Keratinocyte (primary cell): ENCODE data around the gene TNKS1BP1. TPM values are rescaled to one million over a fixed set of nuclear protein-coding genes. Genes with fewer than 3 reads are reported as not detected.

ENCODE experiments used
- DNase-seq: peaks from one replicate; pipeline ENCODE4 v3.0.0-alpha.2; 2011; ENCODE audit warnings: low read depth, missing footprints, low spot score
- FAIRE-seq: peaks from 2 replicates; lab custom pipeline; 2011; peaks lifted over from hg19 to GRCh38; lab: Jason Lieb, UNC
- H2AFZ ChIP-seq: 2 replicates; pipeline ENCODE4 v1.6.0; 2012; ENCODE audit warnings: low read length, control low read depth, inconsistent platforms; ENCODE audit not compliant: control insufficient read depth
- H3K27ac ChIP-seq: 2 replicates; pipeline ENCODE4 v1.5.1; 2011; ENCODE audit warnings: low read length; ENCODE audit not compliant: control insufficient read depth, insufficient read depth
- H3K27me3 ChIP-seq: 3 replicates; pipeline ENCODE4 v1.6.0; 2011; ENCODE audit warnings: low read length; ENCODE audit not compliant: control insufficient read depth, insufficient read depth; ENCODE audit errors: extremely low read depth
- H3K36me3 ChIP-seq, 2 experiments: 2 replicates in 1 of 2; 3 replicates in 1 of 2; pipeline ENCODE4 v1.5.1; 2011; ENCODE audit warnings: low read length in 2 of 2, mild to moderate bottlenecking in 1 of 2; ENCODE audit not compliant: control insufficient read depth in 2 of 2, insufficient read depth in 2 of 2; ENCODE audit errors: extremely low read depth in 1 of 2
- H3K4me1 ChIP-seq: 3 replicates; pipeline ENCODE4 v1.5.1; 2011; ENCODE audit warnings: low read length; ENCODE audit not compliant: control insufficient read depth, insufficient read depth; ENCODE audit errors: extremely low read depth
- H3K4me2 ChIP-seq: 3 replicates; pipeline ENCODE4 v1.6.0; 2011; ENCODE audit warnings: low read depth, low read length; ENCODE audit not compliant: control insufficient read depth, insufficient read depth; ENCODE audit errors: extremely low read depth
- H3K4me3 ChIP-seq, 3 experiments: fragments of 200-600 bp in 1 of 3; sonication (generic) in 1 of 3; 2 replicates in 2 of 3; 3 replicates in 1 of 3; pipeline ENCODE4 v1.5.1; 2011 to 2016; ENCODE audit warnings: low read length in 3 of 3, mild to moderate bottlenecking in 3 of 3, control low read depth in 2 of 3, inconsistent platforms in 1 of 3, low read depth in 1 of 3, mixed read lengths in 1 of 3, mixed run types in 1 of 3, moderate library complexity in 1 of 3; ENCODE audit not compliant: control insufficient read depth in 2 of 3, insufficient read depth in 2 of 3; ENCODE audit errors: extremely low read depth in 1 of 3
- H3K79me2 ChIP-seq: 2 replicates; pipeline ENCODE4 v1.6.0; 2012; ENCODE audit warnings: low read length; ENCODE audit not compliant: control insufficient read depth, insufficient read depth
- H3K9ac ChIP-seq: 3 replicates; pipeline ENCODE4 v1.6.0; 2011; ENCODE audit warnings: low read length; ENCODE audit not compliant: control insufficient read depth, insufficient read depth; ENCODE audit errors: extremely low read depth
- H3K9me1 ChIP-seq: 3 replicates; pipeline ENCODE4 v1.6.0; 2011; ENCODE audit warnings: low read length; ENCODE audit not compliant: control insufficient read depth, insufficient read depth; ENCODE audit errors: extremely low read depth
- H3K9me3 ChIP-seq: 2 replicates; pipeline ENCODE4 v1.5.1; 2012; ENCODE audit warnings: low read depth, low read length; ENCODE audit not compliant: control insufficient read depth
- H4K20me1 ChIP-seq: 3 replicates; pipeline ENCODE4 v1.6.0; 2011; ENCODE audit warnings: low read length; ENCODE audit not compliant: control insufficient read depth, insufficient read depth; ENCODE audit errors: extremely low read depth
- EZH2 ChIP-seq: IDR thresholded peaks from one replicate; pipeline ENCODE4 v1.6.1; 2012; ENCODE audit warnings: inconsistent platforms, mild to moderate bottlenecking, low read length, moderate library complexity
- dilution Hi-C: fragments of 300-500 bp; cut with MboI; formaldehyde crosslinking; loops from one replicate; pipeline ENCODE4 v1.7.0; 2020; ENCODE audit warnings: low sequenced_read_pairs; ENCODE audit not compliant: extremely low pct_ligation_motif_present
- polyA plus RNA-seq, 5 experiments: library from polyadenylated mRNA; depleted of rRNA in 3 of 5; stranded (reverse) in 3 of 5; stranded (forward) in 1 of 5; unstranded in 1 of 5; fragments of >200 nt; gene quantifications; 1 replicate in 1 of 5; 2 replicates in 3 of 5; 3 replicates in 1 of 5; pipeline versions ENCODE4 v1.2.1 to v1.2.3, GENCODE V29; 2011 to 2012; ENCODE audit warnings: missing spikeins in 2 of 5, low read depth in 1 of 5, low replicate concordance in 1 of 5
- TF ChIP-seq, protein P1 (sequence below), 3 experiments: IDR thresholded peaks in 1 of 3; conservative IDR thresholded peaks in 1 of 3; optimal IDR thresholded peaks in 1 of 3; 2 replicates in 2 of 3; 3 replicates in 1 of 3; pipeline versions ENCODE3 to v1.5.1; 2011; ENCODE audit warnings: low read length in 3 of 3, mild to moderate bottlenecking in 3 of 3, moderate library complexity in 2 of 3, control low read depth in 1 of 3, inconsistent platforms in 1 of 3; ENCODE audit not compliant: insufficient read depth in 2 of 3; ENCODE audit errors: extremely low read depth in 1 of 3

The TNKS1BP1 gene
- polyA plus RNA-seq, 1 donor (not counting 4 experiments of a cell fraction or from before 2014, with no cell fraction given), result 88.3 TPM

DNA sequence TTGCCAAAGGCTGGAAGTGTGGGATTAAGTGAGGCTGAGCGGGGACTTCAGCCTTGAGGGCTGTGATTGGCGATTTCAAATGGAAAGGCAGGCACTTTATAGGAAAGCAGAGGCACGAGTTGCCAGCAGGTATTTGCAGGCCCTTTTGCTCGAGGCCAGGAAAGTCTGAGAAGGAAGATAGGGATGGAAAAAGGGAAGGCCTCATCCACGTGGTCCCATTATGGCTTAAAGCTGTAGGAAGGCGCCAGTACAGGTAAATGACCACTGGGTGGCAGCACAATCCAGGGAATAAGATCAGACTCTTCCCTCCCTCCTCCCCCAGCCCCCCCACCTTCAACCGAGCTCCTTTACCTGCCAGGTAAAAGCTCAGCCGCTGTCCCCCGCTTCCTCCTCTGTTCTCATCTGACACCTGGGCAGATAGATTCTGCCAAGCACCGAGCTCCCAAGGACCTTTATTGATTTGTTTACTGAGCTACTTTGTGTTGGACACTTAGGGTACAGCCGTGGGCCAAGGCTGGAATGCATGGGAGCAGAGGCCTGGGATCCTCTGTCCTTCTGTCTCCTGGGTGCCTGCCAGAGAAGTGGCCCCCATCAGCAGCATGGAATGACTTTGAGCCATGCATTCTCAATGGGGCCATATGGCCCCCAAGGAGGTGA is 20.9 kb upstream of the TNKS1BP1 start:
- FAIRE-seq, result peak; percentile 79

DNA sequence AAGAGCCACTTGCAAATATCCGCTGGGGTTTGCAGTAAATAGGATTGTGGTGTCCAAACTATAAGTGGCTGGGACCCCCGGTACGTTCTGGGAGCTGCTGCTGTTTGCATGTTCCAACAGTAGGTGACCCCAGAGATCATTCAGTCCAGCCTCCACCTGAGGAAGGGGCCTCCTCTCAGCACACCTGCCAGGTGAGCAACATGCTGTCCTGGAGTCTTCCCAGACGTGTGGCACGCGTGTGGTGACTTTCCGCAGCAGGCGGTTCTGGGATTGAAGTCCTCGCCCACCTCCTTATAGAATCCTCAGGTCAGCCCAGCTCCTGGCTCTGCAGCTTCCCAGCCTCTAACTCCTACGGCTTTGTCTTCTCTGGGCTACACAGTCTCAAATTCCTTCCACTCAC is 20.1 kb upstream of the TNKS1BP1 start:
- Histone ChIP-seq H4K20me1 (no peaks in the 10 kb centered on the region), H3K27ac (no peak overlapping the region), H3K9me3 (no peaks in the 10 kb centered on the region), H3K4me3 (no peak overlapping the region), H3K4me2 (no peak overlapping the region), H3K4me1 (no peaks in the 10 kb centered on the region), H3K36me3 (no peaks in the 10 kb centered on the region), H3K27me3 (no peaks in the 10 kb centered on the region), H3K9ac (no peak overlapping the region), H3K9me1 (no peaks in the 10 kb centered on the region), H2AFZ (no peak overlapping the region), H3K79me2 (no peaks in the 10 kb centered on the region)
- FAIRE-seq (no peak), DNase-seq (no peak)
- TF ChIP-seq EZH2, result no peak
- TF ChIP-seq, protein P1, sequence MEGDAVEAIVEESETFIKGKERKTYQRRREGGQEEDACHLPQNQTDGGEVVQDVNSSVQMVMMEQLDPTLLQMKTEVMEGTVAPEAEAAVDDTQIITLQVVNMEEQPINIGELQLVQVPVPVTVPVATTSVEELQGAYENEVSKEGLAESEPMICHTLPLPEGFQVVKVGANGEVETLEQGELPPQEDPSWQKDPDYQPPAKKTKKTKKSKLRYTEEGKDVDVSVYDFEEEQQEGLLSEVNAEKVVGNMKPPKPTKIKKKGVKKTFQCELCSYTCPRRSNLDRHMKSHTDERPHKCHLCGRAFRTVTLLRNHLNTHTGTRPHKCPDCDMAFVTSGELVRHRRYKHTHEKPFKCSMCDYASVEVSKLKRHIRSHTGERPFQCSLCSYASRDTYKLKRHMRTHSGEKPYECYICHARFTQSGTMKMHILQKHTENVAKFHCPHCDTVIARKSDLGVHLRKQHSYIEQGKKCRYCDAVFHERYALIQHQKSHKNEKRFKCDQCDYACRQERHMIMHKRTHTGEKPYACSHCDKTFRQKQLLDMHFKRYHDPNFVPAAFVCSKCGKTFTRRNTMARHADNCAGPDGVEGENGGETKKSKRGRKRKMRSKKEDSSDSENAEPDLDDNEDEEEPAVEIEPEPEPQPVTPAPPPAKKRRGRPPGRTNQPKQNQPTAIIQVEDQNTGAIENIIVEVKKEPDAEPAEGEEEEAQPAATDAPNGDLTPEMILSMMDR (optimal IDR thresholded peaks at IDR 0.05 in 1 of 3, IDR thresholded peaks at IDR 0.05 in 1 of 3, conservative IDR thresholded peaks at IDR 0.05 in 1 of 3; ENCODE audit: extremely low read depth in 1 of 3, insufficient read depth in 2 of 3, low read length in 3 of 3), result no peak
- dilution Hi-C loops, result no loop called here

More for the DNA sequence above, 20.9 kb upstream of the TNKS1BP1 start:
- no peaks in the 10 kb centered on the region for H4K20me1 ChIP-seq
- DNase-seq, result no peak
- TF ChIP-seq, protein P1 (optimal IDR thresholded peaks at IDR 0.05 in 1 of 3, IDR thresholded peaks at IDR 0.05 in 1 of 3, conservative IDR thresholded peaks at IDR 0.05 in 1 of 3; ENCODE audit: extremely low read depth in 1 of 3, insufficient read depth in 2 of 3, low read length in 3 of 3), result peak; percentile 59 to 88 (median 72)
- no peak for TF ChIP-seq EZH2
- H2AFZ ChIP-seq, result peak overlapping the region; percentile 80
- H3K79me2 ChIP-seq, result no peaks in the 10 kb centered on the region
- H3K27ac ChIP-seq, result no peak overlapping the region
- H3K4me1 ChIP-seq, result no peaks in the 10 kb centered on the region
- H3K9me1 ChIP-seq, result no peaks in the 10 kb centered on the region
- no peaks in the 10 kb centered on the region for H3K9me3 ChIP-seq
- H3K36me3 ChIP-seq, result no peaks in the 10 kb centered on the region
- no peak overlapping the region for H3K9ac ChIP-seq
- H3K4me3 ChIP-seq, result no peak overlapping the region
- H3K4me2 ChIP-seq, result no peak overlapping the region
- dilution Hi-C loops, result no loop called here
- no peaks in the 10 kb centered on the region for H3K27me3 ChIP-seq
